ENCODE results near the gene PPP1R10. TPM values are rescaled to one million over a fixed set of nuclear protein-coding genes. Genes with fewer than 3 reads are reported as not detected.

Gene PPP1R10
- total and polyA plus RNA-seq, 2 of the 13 experiments (the other 11 are each of a cell fraction or from before 2014, with no cell fraction given) = 26.3 to 38.4 TPM

GRCh38 chr6:30556906-30557682 is 59.9 kb downstream of the PPP1R10 start, which contains the start of gene PRR3 (continued):
- TF ChIP-seq, protein P1, sequence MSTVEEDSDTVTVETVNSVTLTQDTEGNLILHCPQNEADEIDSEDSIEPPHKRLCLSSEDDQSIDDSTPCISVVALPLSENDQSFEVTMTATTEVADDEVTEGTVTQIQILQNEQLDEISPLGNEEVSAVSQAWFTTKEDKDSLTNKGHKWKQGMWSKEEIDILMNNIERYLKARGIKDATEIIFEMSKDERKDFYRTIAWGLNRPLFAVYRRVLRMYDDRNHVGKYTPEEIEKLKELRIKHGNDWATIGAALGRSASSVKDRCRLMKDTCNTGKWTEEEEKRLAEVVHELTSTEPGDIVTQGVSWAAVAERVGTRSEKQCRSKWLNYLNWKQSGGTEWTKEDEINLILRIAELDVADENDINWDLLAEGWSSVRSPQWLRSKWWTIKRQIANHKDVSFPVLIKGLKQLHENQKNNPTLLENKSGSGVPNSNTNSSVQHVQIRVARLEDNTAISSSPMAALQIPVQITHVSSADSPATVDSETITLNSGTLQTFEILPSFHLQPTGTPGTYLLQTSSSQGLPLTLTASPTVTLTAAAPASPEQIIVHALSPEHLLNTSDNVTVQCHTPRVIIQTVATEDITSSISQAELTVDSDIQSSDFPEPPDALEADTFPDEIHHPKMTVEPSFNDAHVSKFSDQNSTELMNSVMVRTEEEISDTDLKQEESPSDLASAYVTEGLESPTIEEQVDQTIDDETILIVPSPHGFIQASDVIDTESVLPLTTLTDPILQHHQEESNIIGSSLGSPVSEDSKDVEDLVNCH (CRISPR knock-in tag; IDR thresholded peaks at IDR 0.05) = peak; percentile 95
- TF ChIP-seq FOXO4 (CRISPR knock-in tag; conservative IDR thresholded peaks at IDR 0.05) = no peak
- TF ChIP-seq STAT6 (CRISPR knock-in tag; IDR thresholded peaks at IDR 0.05; ENCODE audit: borderline replicate concordance) = peak; percentile 64
- TF ChIP-seq, protein P2, sequence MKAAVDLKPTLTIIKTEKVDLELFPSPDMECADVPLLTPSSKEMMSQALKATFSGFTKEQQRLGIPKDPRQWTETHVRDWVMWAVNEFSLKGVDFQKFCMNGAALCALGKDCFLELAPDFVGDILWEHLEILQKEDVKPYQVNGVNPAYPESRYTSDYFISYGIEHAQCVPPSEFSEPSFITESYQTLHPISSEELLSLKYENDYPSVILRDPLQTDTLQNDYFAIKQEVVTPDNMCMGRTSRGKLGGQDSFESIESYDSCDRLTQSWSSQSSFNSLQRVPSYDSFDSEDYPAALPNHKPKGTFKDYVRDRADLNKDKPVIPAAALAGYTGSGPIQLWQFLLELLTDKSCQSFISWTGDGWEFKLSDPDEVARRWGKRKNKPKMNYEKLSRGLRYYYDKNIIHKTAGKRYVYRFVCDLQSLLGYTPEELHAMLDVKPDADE (CRISPR knock-in tag; IDR thresholded peaks at IDR 0.05) = no peak
- peak; percentile 54; the same call in 1 of the 2 replicates for TF ChIP-seq ZNF431 (CRISPR knock-in tag; IDR thresholded peaks at IDR 0.05; ENCODE audit: borderline replicate concordance, low read depth)
- no peak for TF ChIP-seq NR3C1 (CRISPR knock-in tag; IDR thresholded peaks at IDR 0.05)
- TF ChIP-seq ZNF777 (CRISPR knock-in tag; IDR thresholded peaks at IDR 0.05) = peak; percentile 8; the same call in 1 of the 2 replicates
- TF ChIP-seq TBP (CRISPR knock-in tag; IDR thresholded peaks at IDR 0.05) = 0 out of 2 replicates have a peak, but pooled peaks have one; percentile 27
- TF ChIP-seq, protein P3, sequence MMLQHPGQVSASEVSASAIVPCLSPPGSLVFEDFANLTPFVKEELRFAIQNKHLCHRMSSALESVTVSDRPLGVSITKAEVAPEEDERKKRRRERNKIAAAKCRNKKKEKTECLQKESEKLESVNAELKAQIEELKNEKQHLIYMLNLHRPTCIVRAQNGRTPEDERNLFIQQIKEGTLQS (CRISPR knock-in tag; IDR thresholded peaks at IDR 0.05) = no peak
- TF ChIP-seq NFE2 (CRISPR knock-in tag; IDR thresholded peaks at IDR 0.05) = no peak
- TF ChIP-seq MYC (CRISPR knock-in tag; IDR thresholded peaks at IDR 0.05; ENCODE audit: borderline replicate concordance) = peak; percentile 99
- TF ChIP-seq ZNF205 (CRISPR knock-in tag; IDR thresholded peaks at IDR 0.05) = peak; percentile 48; the same call in 1 of the 2 replicates
- no peak; the same call in 1 of the 2 replicates for TF ChIP-seq ZSCAN21 (CRISPR knock-in tag; IDR thresholded peaks at IDR 0.05; ENCODE audit: borderline replicate concordance)
- TF ChIP-seq GATAD1 (CRISPR knock-in tag; IDR thresholded peaks at IDR 0.05) = peak; percentile 97
- TF ChIP-seq TOE1 (CRISPR knock-in tag; IDR thresholded peaks at IDR 0.05) = no peak; the same call in none of the 2 replicates
